K562 (cell line): ENCODE measurements around the gene PBX2. TPM values are rescaled to one million over a fixed set of nuclear protein-coding genes. Genes with fewer than 3 reads are reported as not detected.

ENCODE experiments used
- ATAC-seq: fragments of 200-7000 bp; cut with Tn5 transposase; 3 replicates; pipeline ENCODE4 v1.9.1; 2020; ENCODE audit warnings: moderate library complexity
- BruUV-seq: library from RNA; stranded (reverse); fragments of 400-500 nt; replicated peaks from 2 replicates; lab custom pipeline; 2021; lab: Mats Ljungman, UMichigan
- CTCF ChIA-PET: fragments of 300-600 bp; formaldehyde crosslinking; extraction: SDS; loops from one replicate; lab custom pipeline; 2021; ENCODE audit warnings: low intra/inter-chr PET ratio; lab: Yijun Ruan, JAX
- POLR2A ChIA-PET: fragments of 300-600, 350-650 bp; sonication (Branson Sonifier 250); formaldehyde crosslinking; extraction: SDS; loops from one replicate; lab custom pipeline; 2021; ENCODE audit warnings: antibody characterized with exemption, inconsistent platforms; lab: Yijun Ruan, JAX
- DNase-seq, 4 experiments: peaks; one replicate each; pipeline versions ENCODE4 v3.0.0 to v3.0.0-alpha.2; 2011 to 2018; ENCODE audit warnings: low spot score in 3 of 4, mixed read lengths in 3 of 4; ENCODE audit errors: extremely low read depth in 1 of 4
- FAIRE-seq: peaks from 2 replicates; lab custom pipeline; 2011; peaks lifted over from hg19 to GRCh38; lab: Jason Lieb, UNC
- H2AFZ ChIP-seq: 2 replicates; pipeline ENCODE4 v1.6.0; 2011; ENCODE audit warnings: low read depth, low read length, control low read depth, inconsistent platforms
- H3K27ac ChIP-seq: fragments of 200-600 bp; 3 replicates; pipeline ENCODE4 v1.8.0; 2011; ENCODE audit warnings: low read depth, mild to moderate bottlenecking, control low read depth, inconsistent platforms, low read length, moderate library complexity, mixed read lengths; ENCODE audit errors: extremely low read depth
- H3K27me3 ChIP-seq, 2 experiments: fragments of 300-600 bp in 1 of 2; 2 replicates in 1 of 2; 3 replicates in 1 of 2; pipeline versions ENCODE4 v1.6.0 to v1.8.0; 2011; ENCODE audit warnings: inconsistent platforms in 2 of 2, low read length in 2 of 2, mild to moderate bottlenecking in 1 of 2, mixed read lengths in 1 of 2, moderate library complexity in 1 of 2; ENCODE audit not compliant: control insufficient read depth in 2 of 2, insufficient read depth in 2 of 2
- H3K36me3 ChIP-seq: fragments of 300-600 bp; 3 replicates; pipeline ENCODE4 v1.8.0; 2011; ENCODE audit warnings: mild to moderate bottlenecking, low read length, inconsistent platforms; ENCODE audit not compliant: control insufficient read depth, insufficient read depth
- H3K4me1 ChIP-seq, 2 experiments: fragments of 200-600 bp in 1 of 2; replicated peaks in 1 of 2; 2 replicates in 1 of 2; 3 replicates in 1 of 2; pipeline versions ENCODE4 v1.5.1 to v1.8.0; 2011; ENCODE audit warnings: inconsistent platforms in 2 of 2, low read length in 2 of 2, mild to moderate bottlenecking in 1 of 2, mixed read lengths in 1 of 2, moderate library complexity in 1 of 2; ENCODE audit not compliant: control insufficient read depth in 2 of 2, insufficient read depth in 2 of 2
- H3K4me2 ChIP-seq: 2 replicates; pipeline ENCODE4 v1.6.1; 2011; ENCODE audit warnings: low read length, control low read depth, inconsistent platforms, mixed read lengths; ENCODE audit not compliant: insufficient read depth
- H3K4me3 ChIP-seq: fragments of 200-600 bp; sonication (generic), shearing (Covaris generic); 2 replicates; pipeline ENCODE4 v1.5.1; 2016; ENCODE audit warnings: control low read depth, inconsistent platforms
- H3K79me2 ChIP-seq: fragments of 200-600 bp; 3 replicates; pipeline ENCODE4 v1.8.0; 2011; ENCODE audit warnings: low read length, inconsistent platforms; ENCODE audit not compliant: control insufficient read depth, insufficient read depth
- H3K9ac ChIP-seq, 2 experiments: 2 replicates each; pipeline versions ENCODE4 v1.6.0 to v1.6.1; 2011; ENCODE audit warnings: low read depth in 2 of 2, low read length in 2 of 2, control low read depth in 1 of 2, inconsistent platforms in 1 of 2, mild to moderate bottlenecking in 1 of 2, mixed read lengths in 1 of 2; ENCODE audit not compliant: insufficient read depth in 1 of 2
- H3K9me1 ChIP-seq: one replicate; pipeline ENCODE4 v1.6.0; 2011; ENCODE audit warnings: inconsistent platforms, mild to moderate bottlenecking, low read length, moderate library complexity; ENCODE audit not compliant: control insufficient read depth, insufficient read depth
- H3K9me3 ChIP-seq: replicated peaks from 2 replicates; pipeline ENCODE4 v1.5.1; 2011; ENCODE audit warnings: low read depth, low read length, inconsistent platforms; ENCODE audit not compliant: control insufficient read depth, insufficient read depth
- H4K20me1 ChIP-seq: replicated peaks from 2 replicates; pipeline ENCODE4 v1.6.1; 2011; ENCODE audit warnings: low read length, inconsistent platforms, mixed read lengths; ENCODE audit not compliant: control insufficient read depth, insufficient read depth
- CC2D1A ChIP-seq: fragments of 450-650 bp; IDR thresholded peaks from 2 replicates; pipeline ENCODE4 v1.6.1; 2017; ENCODE audit warnings: mild to moderate bottlenecking
- EGR1 ChIP-seq: fragments of 450-650 bp; conservative IDR thresholded peaks from 2 replicates; pipeline ENCODE4 v1.6.1; 2017; ENCODE audit warnings: mild to moderate bottlenecking
- MYC ChIP-seq, 2 experiments: fragments of 250-450 bp in 1 of 2; sonication (Bioruptor Pico) in 1 of 2; IDR thresholded peaks; 2 replicates each; pipeline versions ENCODE4 v1.5.1 to v1.6.1; 2012 to 2021; ENCODE audit warnings: low read depth in 2 of 2, borderline replicate concordance in 1 of 2, improper control_type of control experiment in 1 of 2, low read length in 1 of 2, mild to moderate bottlenecking in 1 of 2, moderate library complexity in 1 of 2
- OTX1 ChIP-seq: fragments of 450-650 bp; formaldehyde crosslinking; IDR thresholded peaks from 2 replicates; pipeline ENCODE4 v1.4.0; 2022; ENCODE audit warnings: mild to moderate bottlenecking
- SMC3 ChIP-seq: conservative IDR thresholded peaks from 2 replicates; pipeline ENCODE4 v1.6.1; 2011; ENCODE audit warnings: low read depth, low read length, improper control_type of control experiment; ENCODE audit not compliant: insufficient read depth
- ZNF668 ChIP-seq: fragments of 250-450 bp; sonication (Bioruptor Pico); IDR thresholded peaks from 2 replicates; pipeline ENCODE4 v1.8.0; 2022; ENCODE audit warnings: mild to moderate bottlenecking, inconsistent platforms
- WGBS: fragments of 100-300 bp; shearing (Covaris generic); methylation state at CpG from one replicate; pipeline ENCODE4 v1.1.6; 2016; ENCODE audit warnings: low coverage, mixed read lengths; ENCODE audit not compliant: insufficient coverage; ENCODE audit errors: missing lambda C conversion rate; 5-methylcytosine and 5-hydroxymethylcytosine counted together
- in situ Hi-C: fragments of 300-500 bp; cut with MboI; formaldehyde crosslinking; loops from 4 replicates; pipeline ENCODE4 v1.15.0; 2018; ENCODE audit warnings: inconsistent platforms, mixed read lengths
- intact Hi-C: fragments of 100-400 bp; cut with micrococcal nuclease; formaldehyde crosslinking; loops from 2 replicates; pipeline ENCODE4 v1.14.2; 2022
- polyA plus RNA-seq, 8 experiments: library from polyadenylated mRNA; depleted of rRNA in 4 of 8; stranded (reverse) in 5 of 8; unstranded in 3 of 8; fragments of >200 nt; fragmentation: Nextera tagmentation in 2 of 8; fragmentation: Illumina TruSeq in 1 of 8; extraction: Ambion mirVana in 2 of 8; extraction: Trizol in 1 of 8; gene quantifications; 2 replicates each; pipeline versions ENCODE4 v1.2.1 to v1.2.3, GENCODE V29; 2011 to 2014; ENCODE audit warnings: inconsistent platforms in 1 of 8, missing spikeins in 1 of 8
- total RNA-seq, 7 experiments: library from RNA; depleted of rRNA in 6 of 7; stranded (reverse); fragments of >200 nt in 6 of 7; fragmentation: Illumina TruSeq in 2 of 7; extraction: Trizol in 2 of 7; gene quantifications; 2 replicates each; pipeline versions ENCODE4 v1.2.1 to v1.2.3, GENCODE V29; 2011 to 2021; ENCODE audit warnings: low replicate concordance in 1 of 7
- TF ChIP-seq, protein P1 (sequence below): sonication (generic); formaldehyde crosslinking; IDR thresholded peaks from 2 replicates; pipeline ENCODE4 v1.8.1; 2022; ENCODE audit warnings: missing genetic modification reagents
- TF ChIP-seq, protein P2 (sequence below): fragments of 450-650 bp; IDR thresholded peaks from 2 replicates; pipeline ENCODE4 v1.6.1; 2017; ENCODE audit warnings: antibody characterized with exemption, mild to moderate bottlenecking
- TF ChIP-seq, protein P3 (sequence below), 2 experiments: fragments of 150-350 bp in 1 of 2; IDR thresholded peaks; 2 replicates each; pipeline ENCODE4 v1.6.1; 2012 to 2016; ENCODE audit warnings: low read depth in 2 of 2, low read length in 2 of 2, mild to moderate bottlenecking in 1 of 2, moderate library complexity in 1 of 2

The PBX2 gene
- total and polyA plus RNA-seq, 9 of the 15 experiments (the other 6 are each of a cell fraction or from before 2014, with no cell fraction given): 1.9 to 134 (median 62.5) TPM

DNA sequence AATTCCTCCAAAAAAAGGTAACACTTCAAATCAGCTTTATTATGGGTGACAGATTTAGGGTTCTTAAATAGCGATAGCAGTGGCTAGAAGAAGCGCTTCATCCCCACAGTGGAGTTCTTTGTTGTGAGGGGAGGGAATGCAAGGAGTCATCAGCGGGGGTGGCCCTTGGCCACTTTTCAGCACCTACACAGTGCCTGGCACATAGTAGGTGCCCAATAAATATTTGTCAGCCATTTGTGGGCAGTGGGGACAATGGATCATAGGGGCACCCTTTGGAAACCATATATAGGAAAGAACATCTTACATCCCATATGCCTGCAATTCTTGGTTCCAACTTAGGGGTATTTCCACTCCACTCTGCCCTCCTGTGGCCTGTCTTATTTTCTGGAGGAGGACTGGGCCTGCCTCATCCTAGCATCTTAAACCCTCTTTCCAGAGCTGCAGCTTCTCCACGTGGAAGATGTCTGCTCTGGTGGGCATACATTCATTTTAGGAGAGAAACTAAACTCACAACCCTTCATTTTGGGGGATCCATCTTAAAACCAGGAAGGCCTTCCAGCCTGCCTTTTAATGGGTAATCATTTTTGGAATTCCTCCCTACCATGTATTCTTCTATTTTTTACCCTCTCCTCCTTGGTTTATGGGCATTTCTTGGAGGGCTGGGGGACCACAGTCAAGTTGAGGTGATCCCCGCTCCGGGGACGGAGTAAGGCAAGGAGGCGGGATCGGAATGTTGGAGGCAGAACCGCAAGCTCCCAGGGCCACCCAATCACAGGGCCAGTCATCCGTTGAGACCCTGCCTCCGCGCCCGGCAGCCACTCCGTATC is 5.0 kb upstream of the PBX2 start:
- H3K4me1 ChIP-seq: peaks cover 63 to 64% of the 10 kb centered on the region in 2 experiments
- peak overlapping the region; percentile 43 for H3K4me3 ChIP-seq
- no peaks in the 10 kb centered on the region for H4K20me1 ChIP-seq
- no peaks in the 10 kb centered on the region for H3K9me3 ChIP-seq
- WGBS: 6% methylated on average over 14 of the region's 15 CpGs
- H2AFZ ChIP-seq: peak overlapping the region; percentile 64
- CTCF ChIA-PET: interaction anchor here (0.6 to 1.1 kb wide), 4 partner anchors 20 to 77 kb away, joined by 3 to 6 read pairs (median 4); no protein-coding TSS in a partner anchor
- BruUV-seq: TSS peak; percentile 79
- no peaks in the 10 kb centered on the region; the same call in 2 of the 3 replicates for H3K36me3 ChIP-seq
- no peaks in the 10 kb centered on the region for H3K27me3 ChIP-seq
- H3K4me2 ChIP-seq: peak overlapping the region; percentile 89
- peak; percentile 31 for ATAC-seq
- H3K27ac ChIP-seq: peak overlapping the region; percentile 72
- in situ Hi-C loops: no loop called here
- peak overlapping the region; percentile 2 to 75; a peak in 3 of 4 replicates for H3K9ac ChIP-seq
- peak in 2 of 4 experiments; percentile 52 to 79 for DNase-seq
- intact Hi-C loops: loop anchor here (1.0 to 10.0 kb wide), 8 partner anchors 19 to 777 kb away; partner anchors contain the start of genes AGPAT1, FKBPL, PPT2 and ZBTB12
- no peaks in the 10 kb centered on the region for H3K9me1 ChIP-seq
- peaks cover 36% of the 10 kb centered on the region for H3K79me2 ChIP-seq
- POLR2A ChIA-PET: interaction anchor here (0.6 to 2.1 kb wide), 20 partner anchors 8 to 1077 kb away, joined by 3 to 23 read pairs (median 3); partner anchors contain the start of genes FKBPL, RNF5, RPS18 and VPS52
- FAIRE-seq: no peak
- TF ChIP-seq, protein P1, sequence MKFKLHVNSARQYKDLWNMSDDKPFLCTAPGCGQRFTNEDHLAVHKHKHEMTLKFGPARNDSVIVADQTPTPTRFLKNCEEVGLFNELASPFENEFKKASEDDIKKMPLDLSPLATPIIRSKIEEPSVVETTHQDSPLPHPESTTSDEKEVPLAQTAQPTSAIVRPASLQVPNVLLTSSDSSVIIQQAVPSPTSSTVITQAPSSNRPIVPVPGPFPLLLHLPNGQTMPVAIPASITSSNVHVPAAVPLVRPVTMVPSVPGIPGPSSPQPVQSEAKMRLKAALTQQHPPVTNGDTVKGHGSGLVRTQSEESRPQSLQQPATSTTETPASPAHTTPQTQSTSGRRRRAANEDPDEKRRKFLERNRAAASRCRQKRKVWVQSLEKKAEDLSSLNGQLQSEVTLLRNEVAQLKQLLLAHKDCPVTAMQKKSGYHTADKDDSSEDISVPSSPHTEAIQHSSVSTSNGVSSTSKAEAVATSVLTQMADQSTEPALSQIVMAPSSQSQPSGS: no peak
- TF ChIP-seq, protein P2, sequence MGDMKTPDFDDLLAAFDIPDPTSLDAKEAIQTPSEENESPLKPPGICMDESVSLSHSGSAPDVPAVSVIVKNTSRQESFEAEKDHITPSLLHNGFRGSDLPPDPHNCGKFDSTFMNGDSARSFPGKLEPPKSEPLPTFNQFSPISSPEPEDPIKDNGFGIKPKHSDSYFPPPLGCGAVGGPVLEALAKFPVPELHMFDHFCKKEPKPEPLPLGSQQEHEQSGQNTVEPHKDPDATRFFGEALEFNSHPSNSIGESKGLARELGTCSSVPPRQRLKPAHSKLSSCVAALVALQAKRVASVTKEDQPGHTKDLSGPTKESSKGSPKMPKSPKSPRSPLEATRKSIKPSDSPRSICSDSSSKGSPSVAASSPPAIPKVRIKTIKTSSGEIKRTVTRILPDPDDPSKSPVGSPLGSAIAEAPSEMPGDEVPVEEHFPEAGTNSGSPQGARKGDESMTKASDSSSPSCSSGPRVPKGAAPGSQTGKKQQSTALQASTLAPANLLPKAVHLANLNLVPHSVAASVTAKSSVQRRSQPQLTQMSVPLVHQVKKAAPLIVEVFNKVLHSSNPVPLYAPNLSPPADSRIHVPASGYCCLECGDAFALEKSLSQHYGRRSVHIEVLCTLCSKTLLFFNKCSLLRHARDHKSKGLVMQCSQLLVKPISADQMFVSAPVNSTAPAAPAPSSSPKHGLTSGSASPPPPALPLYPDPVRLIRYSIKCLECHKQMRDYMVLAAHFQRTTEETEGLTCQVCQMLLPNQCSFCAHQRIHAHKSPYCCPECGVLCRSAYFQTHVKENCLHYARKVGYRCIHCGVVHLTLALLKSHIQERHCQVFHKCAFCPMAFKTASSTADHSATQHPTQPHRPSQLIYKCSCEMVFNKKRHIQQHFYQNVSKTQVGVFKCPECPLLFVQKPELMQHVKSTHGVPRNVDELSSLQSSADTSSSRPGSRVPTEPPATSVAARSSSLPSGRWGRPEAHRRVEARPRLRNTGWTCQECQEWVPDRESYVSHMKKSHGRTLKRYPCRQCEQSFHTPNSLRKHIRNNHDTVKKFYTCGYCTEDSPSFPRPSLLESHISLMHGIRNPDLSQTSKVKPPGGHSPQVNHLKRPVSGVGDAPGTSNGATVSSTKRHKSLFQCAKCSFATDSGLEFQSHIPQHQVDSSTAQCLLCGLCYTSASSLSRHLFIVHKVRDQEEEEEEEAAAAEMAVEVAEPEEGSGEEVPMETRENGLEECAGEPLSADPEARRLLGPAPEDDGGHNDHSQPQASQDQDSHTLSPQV: 0 out of 2 replicates have a peak, but pooled peaks have one; percentile 48
- TF ChIP-seq SMC3: peak; percentile 74
- peak; percentile 35; the same call in 1 of the 2 replicates for TF ChIP-seq MYC (IDR thresholded peaks at IDR 0.05; ENCODE audit: low read depth, low read length)
- peak; percentile 72; the same call in 1 of the 2 replicates for TF ChIP-seq MYC (CRISPR knock-in tag; IDR thresholded peaks at IDR 0.05; ENCODE audit: borderline replicate concordance, low read depth)
- TF ChIP-seq OTX1: peak; percentile 65; the same call in 1 of the 2 replicates
- TF ChIP-seq EGR1: 0 out of 2 replicates have a peak, but pooled peaks have one; percentile 22
- peak; percentile 65 for TF ChIP-seq CC2D1A
- TF ChIP-seq, protein P3, sequence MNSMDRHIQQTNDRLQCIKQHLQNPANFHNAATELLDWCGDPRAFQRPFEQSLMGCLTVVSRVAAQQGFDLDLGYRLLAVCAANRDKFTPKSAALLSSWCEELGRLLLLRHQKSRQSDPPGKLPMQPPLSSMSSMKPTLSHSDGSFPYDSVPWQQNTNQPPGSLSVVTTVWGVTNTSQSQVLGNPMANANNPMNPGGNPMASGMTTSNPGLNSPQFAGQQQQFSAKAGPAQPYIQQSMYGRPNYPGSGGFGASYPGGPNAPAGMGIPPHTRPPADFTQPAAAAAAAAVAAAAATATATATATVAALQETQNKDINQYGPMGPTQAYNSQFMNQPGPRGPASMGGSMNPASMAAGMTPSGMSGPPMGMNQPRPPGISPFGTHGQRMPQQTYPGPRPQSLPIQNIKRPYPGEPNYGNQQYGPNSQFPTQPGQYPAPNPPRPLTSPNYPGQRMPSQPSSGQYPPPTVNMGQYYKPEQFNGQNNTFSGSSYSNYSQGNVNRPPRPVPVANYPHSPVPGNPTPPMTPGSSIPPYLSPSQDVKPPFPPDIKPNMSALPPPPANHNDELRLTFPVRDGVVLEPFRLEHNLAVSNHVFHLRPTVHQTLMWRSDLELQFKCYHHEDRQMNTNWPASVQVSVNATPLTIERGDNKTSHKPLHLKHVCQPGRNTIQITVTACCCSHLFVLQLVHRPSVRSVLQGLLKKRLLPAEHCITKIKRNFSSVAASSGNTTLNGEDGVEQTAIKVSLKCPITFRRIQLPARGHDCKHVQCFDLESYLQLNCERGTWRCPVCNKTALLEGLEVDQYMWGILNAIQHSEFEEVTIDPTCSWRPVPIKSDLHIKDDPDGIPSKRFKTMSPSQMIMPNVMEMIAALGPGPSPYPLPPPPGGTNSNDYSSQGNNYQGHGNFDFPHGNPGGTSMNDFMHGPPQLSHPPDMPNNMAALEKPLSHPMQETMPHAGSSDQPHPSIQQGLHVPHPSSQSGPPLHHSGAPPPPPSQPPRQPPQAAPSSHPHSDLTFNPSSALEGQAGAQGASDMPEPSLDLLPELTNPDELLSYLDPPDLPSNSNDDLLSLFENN (IDR thresholded peaks at IDR 0.05; ENCODE audit: low read depth in 2 of 2, low read length in 2 of 2): 0 out of 4 replicates have a peak, but pooled peaks of 1 of the 2 experiments have one; percentile 27
- TF ChIP-seq ZNF668 (CRISPR knock-in tag): peak; percentile 77; the same call in 1 of the 2 replicates
